Loucy (cell line): ENCODE data around the gene ADAMTS19.

Experiments used
- H2AFZ ChIP-seq: fragments of 200-600 bp; sonication (generic); 2 replicates; pipeline ENCODE4 v1.6.0; 2016; ENCODE audit warnings: antibody characterized with exemption, mild to moderate bottlenecking, low read length, moderate library complexity
- H3F3A ChIP-seq: fragments of 200-600 bp; 2 replicates; pipeline ENCODE4 v1.6.0; 2016; ENCODE audit warnings: antibody characterized with exemption, low read depth, mild to moderate bottlenecking
- H3K27me3 ChIP-seq: fragments of 200-600 bp; sonication (generic); 2 replicates; pipeline ENCODE4 v1.6.1; 2014; ENCODE audit warnings: low read length, mild to moderate bottlenecking; ENCODE audit not compliant: insufficient read depth, poor library complexity, severe bottlenecking
- H3K36me3 ChIP-seq: fragments of 200-600 bp; sonication (generic); 2 replicates; pipeline ENCODE4 v1.6.1; 2016; ENCODE audit warnings: low read length; ENCODE audit not compliant: insufficient read depth
- H3K4me1 ChIP-seq: fragments of 200-600 bp; sonication (generic); 2 replicates; pipeline ENCODE4 v1.5.1; 2014; ENCODE audit warnings: low read length, mild to moderate bottlenecking; ENCODE audit not compliant: insufficient read depth, poor library complexity, severe bottlenecking
- H3K4me2 ChIP-seq: fragments of 200-600 bp; sonication (generic); 2 replicates; pipeline ENCODE4 v1.6.0; 2014; ENCODE audit warnings: antibody characterized with exemption, low read length, low read depth, mild to moderate bottlenecking; ENCODE audit not compliant: poor library complexity, severe bottlenecking
- H3K4me3 ChIP-seq: fragments of 200-600 bp; sonication (generic); 2 replicates; pipeline ENCODE4 v1.5.1; 2014; ENCODE audit warnings: low read length, mild to moderate bottlenecking, mixed read lengths; ENCODE audit not compliant: poor library complexity, severe bottlenecking
- H3K79me2 ChIP-seq: fragments of 200-600 bp; sonication (generic); 2 replicates; pipeline ENCODE4 v1.6.1; 2014; ENCODE audit warnings: low read length; ENCODE audit not compliant: insufficient read depth
- H3K9ac ChIP-seq: fragments of 200-600 bp; sonication (generic); 2 replicates; pipeline ENCODE4 v1.6.0; 2014; ENCODE audit warnings: mild to moderate bottlenecking, low read depth, low read length, moderate library complexity; ENCODE audit not compliant: poor library complexity, severe bottlenecking
- H3K9me2 ChIP-seq: fragments of 200-600 bp; sonication (generic); replicated peaks from 2 replicates; pipeline ENCODE4 v1.6.1; 2016; ENCODE audit warnings: low read depth, low read length, mixed read lengths
- H3K9me3 ChIP-seq: fragments of 200-600 bp; sonication (generic); 2 replicates; pipeline ENCODE4 v1.6.1; 2014; ENCODE audit warnings: mild to moderate bottlenecking, antibody characterized with exemption, low read length, low read depth; ENCODE audit not compliant: insufficient read depth
- H4K20me1 ChIP-seq: fragments of 200-600 bp; sonication (generic); 2 replicates; pipeline ENCODE4 v1.6.0; 2014; ENCODE audit warnings: antibody characterized with exemption, low read length, mild to moderate bottlenecking; ENCODE audit not compliant: insufficient read depth, poor library complexity, severe bottlenecking
- EZH2phosphoT487 ChIP-seq: fragments of 200-600 bp; IDR thresholded peaks from 2 replicates; pipeline ENCODE4 v1.6.1; 2018; ENCODE audit warnings: antibody characterized with exemption, mild to moderate bottlenecking, moderate library complexity, borderline replicate concordance
- TF ChIP-seq, protein P1 (sequence below): fragments of 200-600 bp; sonication (generic); conservative IDR thresholded peaks from 2 replicates; pipeline ENCODE4 v1.5.1; 2014; ENCODE audit warnings: mild to moderate bottlenecking, antibody characterized with exemption, low read length

The ADAMTS19 gene

DNA sequence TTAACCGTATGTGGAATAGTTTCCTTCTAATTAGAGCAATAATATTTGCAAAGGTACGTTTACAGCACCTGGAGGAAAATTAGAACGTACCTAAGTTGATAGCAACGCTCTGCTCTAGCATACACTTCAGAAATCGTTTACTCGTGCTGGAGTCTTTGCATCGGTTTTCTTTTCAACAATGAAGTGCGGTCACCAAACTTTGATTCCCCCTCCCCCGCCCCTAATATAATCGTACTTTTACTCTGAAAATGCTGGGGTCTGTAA is 506 bp downstream of the ADAMTS19 start:
- peak overlapping the region; percentile 93 for H2AFZ ChIP-seq
- no peaks in the 10 kb centered on the region for H3K9me2 ChIP-seq
- peak overlapping the region; percentile 81 for H3K4me3 ChIP-seq
- no peaks in the 10 kb centered on the region for H3F3A ChIP-seq
- peak overlapping the region; percentile 68 for H3K9ac ChIP-seq
- TF ChIP-seq, protein P1, sequence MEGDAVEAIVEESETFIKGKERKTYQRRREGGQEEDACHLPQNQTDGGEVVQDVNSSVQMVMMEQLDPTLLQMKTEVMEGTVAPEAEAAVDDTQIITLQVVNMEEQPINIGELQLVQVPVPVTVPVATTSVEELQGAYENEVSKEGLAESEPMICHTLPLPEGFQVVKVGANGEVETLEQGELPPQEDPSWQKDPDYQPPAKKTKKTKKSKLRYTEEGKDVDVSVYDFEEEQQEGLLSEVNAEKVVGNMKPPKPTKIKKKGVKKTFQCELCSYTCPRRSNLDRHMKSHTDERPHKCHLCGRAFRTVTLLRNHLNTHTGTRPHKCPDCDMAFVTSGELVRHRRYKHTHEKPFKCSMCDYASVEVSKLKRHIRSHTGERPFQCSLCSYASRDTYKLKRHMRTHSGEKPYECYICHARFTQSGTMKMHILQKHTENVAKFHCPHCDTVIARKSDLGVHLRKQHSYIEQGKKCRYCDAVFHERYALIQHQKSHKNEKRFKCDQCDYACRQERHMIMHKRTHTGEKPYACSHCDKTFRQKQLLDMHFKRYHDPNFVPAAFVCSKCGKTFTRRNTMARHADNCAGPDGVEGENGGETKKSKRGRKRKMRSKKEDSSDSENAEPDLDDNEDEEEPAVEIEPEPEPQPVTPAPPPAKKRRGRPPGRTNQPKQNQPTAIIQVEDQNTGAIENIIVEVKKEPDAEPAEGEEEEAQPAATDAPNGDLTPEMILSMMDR, result no peak
- TF ChIP-seq EZH2phosphoT487, result no peak
- no peaks in the 10 kb centered on the region for H3K9me3 ChIP-seq
- peak overlapping the region; percentile 91 for H3K4me2 ChIP-seq
- no peaks in the 10 kb centered on the region for H4K20me1 ChIP-seq
- peaks cover 18% of the 10 kb centered on the region for H3K4me1 ChIP-seq
- H3K27me3 ChIP-seq, result no peaks in the 10 kb centered on the region
- H3K36me3 ChIP-seq, result no peaks in the 10 kb centered on the region
- no peaks in the 10 kb centered on the region for H3K79me2 ChIP-seq

DNA sequence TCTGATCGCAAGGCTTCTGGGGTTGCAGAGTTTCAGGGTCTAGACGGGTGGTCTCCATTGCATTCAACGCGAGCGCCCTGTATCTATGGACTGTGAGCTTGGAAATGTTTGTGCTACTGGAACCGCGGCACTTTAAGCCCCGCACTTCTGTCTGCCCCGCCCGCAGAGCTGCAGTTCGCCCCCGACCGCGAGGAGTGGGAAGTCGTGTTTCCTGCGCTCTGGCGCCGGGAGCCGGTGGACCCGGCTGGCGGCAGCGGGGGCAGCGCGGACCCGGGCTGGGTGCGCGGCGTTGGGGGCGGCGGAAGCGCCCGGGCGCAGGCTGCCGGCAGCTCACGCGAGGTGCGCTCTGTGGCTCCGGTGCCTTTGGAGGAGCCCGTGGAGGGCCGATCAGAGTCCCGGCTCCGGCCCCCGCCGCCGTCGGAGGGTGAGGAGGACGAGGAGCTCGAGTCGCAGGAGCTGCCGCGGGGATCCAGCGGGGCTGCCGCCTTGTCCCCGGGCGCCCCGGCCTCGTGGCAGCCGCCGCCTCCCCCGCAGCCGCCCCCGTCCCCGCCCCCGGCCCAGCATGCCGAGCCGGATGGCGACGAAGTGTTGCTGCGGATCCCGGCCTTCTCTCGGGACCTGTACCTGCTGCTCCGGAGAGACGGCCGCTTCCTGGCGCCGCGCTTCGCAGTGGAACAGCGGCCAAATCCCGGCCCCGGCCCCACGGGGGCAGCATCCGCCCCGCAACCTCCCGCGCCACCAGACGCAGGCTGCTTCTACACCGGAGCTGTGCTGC is 1.0 kb downstream of the ADAMTS19 start:
- H3K79me2 ChIP-seq, result no peaks in the 10 kb centered on the region
- no peaks in the 10 kb centered on the region for H3K9me2 ChIP-seq
- H3K36me3 ChIP-seq, result no peaks in the 10 kb centered on the region
- no peaks in the 10 kb centered on the region for H3F3A ChIP-seq
- H3K27me3 ChIP-seq, result no peaks in the 10 kb centered on the region
- no peaks in the 10 kb centered on the region for H4K20me1 ChIP-seq
- H3K9ac ChIP-seq, result peak overlapping the region; percentile 68
- peak overlapping the region; percentile 81 for H3K4me3 ChIP-seq
- H3K4me2 ChIP-seq, result peak overlapping the region; percentile 91
- H3K4me1 ChIP-seq, result peaks cover 23% of the 10 kb centered on the region
- TF ChIP-seq EZH2phosphoT487, result no peak
- TF ChIP-seq, protein P1, result peak; percentile 47
- H2AFZ ChIP-seq, result peak overlapping the region; percentile 93
- H3K9me3 ChIP-seq, result no peaks in the 10 kb centered on the region

DNA sequence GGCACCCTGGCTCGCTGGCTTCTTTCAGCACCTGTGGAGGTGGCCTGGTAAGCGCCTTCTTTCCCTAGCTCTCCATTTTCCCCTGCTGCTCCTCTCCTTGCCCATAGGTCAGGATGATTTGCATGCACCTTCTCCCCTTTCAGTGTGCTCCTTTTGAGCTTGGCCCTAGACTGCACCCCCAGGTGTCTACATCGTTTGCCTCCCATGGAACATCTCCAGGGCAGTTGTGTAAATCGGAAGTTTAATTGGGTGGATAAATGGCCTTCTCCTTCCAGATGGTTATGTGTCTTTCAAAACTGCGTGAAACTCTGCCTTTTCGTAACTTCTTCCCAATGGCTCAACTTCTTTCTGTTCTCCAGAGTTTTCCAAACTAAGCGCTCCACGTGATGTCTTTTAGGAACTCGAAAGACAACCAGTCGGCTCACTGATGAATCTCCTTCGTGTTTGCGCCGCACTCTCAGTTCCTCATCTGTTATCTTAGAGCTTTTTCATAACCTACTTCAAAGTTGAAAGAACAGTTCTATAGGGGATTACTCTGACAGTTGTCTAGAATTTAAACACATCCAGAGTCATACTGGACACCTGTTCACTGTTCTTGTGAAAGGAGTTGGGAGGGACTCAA is 1.7 kb downstream of the ADAMTS19 start:
- Histone ChIP-seq H3K79me2 (no peaks in the 10 kb centered on the region), H4K20me1 (no peaks in the 10 kb centered on the region), H3K9me2 (no peaks in the 10 kb centered on the region), H2AFZ (peak overlapping the region; percentile 93), H3K36me3 (no peaks in the 10 kb centered on the region), H3K9me3 (no peaks in the 10 kb centered on the region), H3K9ac (peak overlapping the region; percentile 68), H3K27me3 (no peaks in the 10 kb centered on the region), H3F3A (no peaks in the 10 kb centered on the region), H3K4me2 (peak overlapping the region; percentile 91), H3K4me3 (peak overlapping the region; percentile 81), H3K4me1 (peaks cover 25% of the 10 kb centered on the region)
- TF ChIP-seq, protein P1, result no peak
- no peak for TF ChIP-seq EZH2phosphoT487
